Psoas muscle (tissue), 8 donors: ENCODE measurements around the gene RAB11FIP2. TPM values are rescaled to one million over a fixed set of nuclear protein-coding genes. Genes with fewer than 3 reads are reported as not detected.

Source experiments
- ATAC-seq, 4 donors: fragments of 200-7000 bp; cut with Tn5 transposase; one replicate each; pipeline ENCODE4 v1.9.1; 2020; ENCODE audit warnings: moderate library complexity in 3 of 4, mild to moderate bottlenecking in 2 of 4
- DNase-seq, 2 donors: peaks; one replicate each; pipeline ENCODE4 v3.0.0-alpha.2; 2020
- H3K27ac ChIP-seq: fragments of 200-600 bp; one replicate; pipeline ENCODE4 v1.8.0; 2022
- H3K27me3 ChIP-seq, 3 donors: fragments of 200-600 bp in 1 of 3; one replicate each; pipeline versions ENCODE4 v1.6.1 to v1.8.0; 2013 to 2022; ENCODE audit warnings: low read length in 2 of 3, mild to moderate bottlenecking in 2 of 3, moderate library complexity in 1 of 3; ENCODE audit not compliant: insufficient read depth in 3 of 3
- H3K36me3 ChIP-seq, 2 donors: fragments of 200-600 bp in 1 of 2; one replicate each; pipeline versions ENCODE4 v1.6.1 to v1.8.0; 2013 to 2022; ENCODE audit warnings: low read depth in 1 of 2, mild to moderate bottlenecking in 1 of 2, moderate library complexity in 1 of 2; ENCODE audit not compliant: insufficient read depth in 1 of 2
- H3K4me1 ChIP-seq: fragments of 200-600 bp; one replicate; pipeline ENCODE4 v1.8.0; 2022
- H3K4me3 ChIP-seq: fragments of 200-600 bp; one replicate; pipeline ENCODE4 v1.8.0; 2022; ENCODE audit warnings: mild to moderate bottlenecking
- H3K9me3 ChIP-seq: fragments of 200-600 bp; one replicate; pipeline ENCODE4 v1.8.0; 2022
- WGBS, 3 donors: extraction: QIAGEN DNeasy Blood & Tissue Kit; methylation state at CpG; one replicate each; pipeline versions ENCODE4 v1.1.6 to v1.1.7; 2013; 5-methylcytosine and 5-hydroxymethylcytosine counted together
- intact Hi-C, 2 donors: fragments of 100-400 bp; cut with DNase I; formaldehyde crosslinking; loops; one replicate each; pipeline versions ENCODE4 v1.11.0 to v1.14.2; 2022
- polyA plus RNA-seq, 3 donors: library from polyadenylated mRNA; stranded (reverse); fragments of 200-250 nt; gene quantifications; one replicate each; pipeline ENCODE4 v1.2.3, GENCODE V29; 2013
- total RNA-seq, 4 donors: library from RNA; stranded (reverse); fragmentation: NEBNext Ultra II Directional in 2 of 4; extraction: Animal tissue kit (Norgen Biotek cat#: 25700) in 2 of 4; gene quantifications; one replicate each; pipeline versions ENCODE4 v1.2.1 to v1.2.4, GENCODE V29; 2021 to 2023
- TF ChIP-seq, protein P1 (sequence below): fragments of 200-600 bp; IDR thresholded peaks from one replicate; pipeline ENCODE4 v1.8.0; 2022; ENCODE audit warnings: antibody characterized with exemption
- donor health status: healthy with polysubstance abuse.
- donor health status: DM: no; HTN: no; CAD: no; lungs with moderate emphysema.
- donor health status: Bipolar disorder and iron deficiency.
- donor health status: healthy.
- donor health status: DM: yes; HTN: yes; CAD: no.
- donor health status: DM: no; HTN: no; CAD: no.
- donor health status: DM: no; HTN: no; CAD: no.
- donor health status: DM: yes; HTN: yes; CAD: no.

Gene RAB11FIP2
- total and polyA plus RNA-seq, 7 donors: 3.1 to 13.6 (median 10.4) TPM

DNA sequence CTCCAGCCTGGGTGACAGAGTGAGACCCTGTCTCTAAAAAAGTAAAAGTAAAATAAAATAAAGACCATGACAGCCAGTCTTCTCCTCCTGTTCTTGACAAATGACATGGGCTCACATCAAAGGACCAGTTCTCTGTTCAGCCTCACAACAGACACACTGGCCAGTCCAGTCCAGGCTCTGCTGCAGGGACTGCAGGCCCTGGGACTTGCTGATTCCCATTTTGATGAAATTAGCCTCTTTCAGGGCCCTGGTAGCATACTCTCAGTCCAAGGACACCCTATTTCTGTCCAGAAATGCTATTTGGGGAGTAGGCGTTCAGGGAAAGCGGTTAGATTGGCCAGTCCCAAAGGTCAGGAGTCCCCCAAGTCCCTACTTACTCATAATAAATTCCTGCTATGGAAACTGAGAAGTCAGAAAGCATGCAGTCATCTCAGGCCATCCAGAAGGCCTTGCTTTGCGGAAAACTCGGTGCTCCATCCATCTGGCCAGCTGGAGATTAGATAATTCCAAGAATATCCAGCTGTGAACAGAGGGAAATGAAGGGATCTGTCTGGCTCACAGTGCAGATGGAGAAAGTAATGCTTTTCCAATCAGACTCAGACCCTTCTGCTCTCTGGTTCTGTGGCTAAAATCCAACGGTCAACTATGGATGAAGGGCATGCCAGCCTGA, 74.4 kb downstream of the RAB11FIP2 start:
- H3K4me3 ChIP-seq: no peak overlapping the region
- ATAC-seq (peak in 1 of 4 donors; percentile 3), DNase-seq (no peak)
- no peaks in the 10 kb centered on the region for H3K27me3 ChIP-seq
- TF ChIP-seq, protein P1, sequence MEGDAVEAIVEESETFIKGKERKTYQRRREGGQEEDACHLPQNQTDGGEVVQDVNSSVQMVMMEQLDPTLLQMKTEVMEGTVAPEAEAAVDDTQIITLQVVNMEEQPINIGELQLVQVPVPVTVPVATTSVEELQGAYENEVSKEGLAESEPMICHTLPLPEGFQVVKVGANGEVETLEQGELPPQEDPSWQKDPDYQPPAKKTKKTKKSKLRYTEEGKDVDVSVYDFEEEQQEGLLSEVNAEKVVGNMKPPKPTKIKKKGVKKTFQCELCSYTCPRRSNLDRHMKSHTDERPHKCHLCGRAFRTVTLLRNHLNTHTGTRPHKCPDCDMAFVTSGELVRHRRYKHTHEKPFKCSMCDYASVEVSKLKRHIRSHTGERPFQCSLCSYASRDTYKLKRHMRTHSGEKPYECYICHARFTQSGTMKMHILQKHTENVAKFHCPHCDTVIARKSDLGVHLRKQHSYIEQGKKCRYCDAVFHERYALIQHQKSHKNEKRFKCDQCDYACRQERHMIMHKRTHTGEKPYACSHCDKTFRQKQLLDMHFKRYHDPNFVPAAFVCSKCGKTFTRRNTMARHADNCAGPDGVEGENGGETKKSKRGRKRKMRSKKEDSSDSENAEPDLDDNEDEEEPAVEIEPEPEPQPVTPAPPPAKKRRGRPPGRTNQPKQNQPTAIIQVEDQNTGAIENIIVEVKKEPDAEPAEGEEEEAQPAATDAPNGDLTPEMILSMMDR: no peak
- H3K4me1 ChIP-seq: no peaks in the 10 kb centered on the region
- no peaks in the 10 kb centered on the region for H3K36me3 ChIP-seq
- H3K27ac ChIP-seq: no peak overlapping the region
- H3K9me3 ChIP-seq: no peaks in the 10 kb centered on the region
- WGBS, 3 donors: 26 to 35% (median 29%) methylated on average over 5 of the region's 5 CpGs
- intact Hi-C loops: no loop called here

DNA sequence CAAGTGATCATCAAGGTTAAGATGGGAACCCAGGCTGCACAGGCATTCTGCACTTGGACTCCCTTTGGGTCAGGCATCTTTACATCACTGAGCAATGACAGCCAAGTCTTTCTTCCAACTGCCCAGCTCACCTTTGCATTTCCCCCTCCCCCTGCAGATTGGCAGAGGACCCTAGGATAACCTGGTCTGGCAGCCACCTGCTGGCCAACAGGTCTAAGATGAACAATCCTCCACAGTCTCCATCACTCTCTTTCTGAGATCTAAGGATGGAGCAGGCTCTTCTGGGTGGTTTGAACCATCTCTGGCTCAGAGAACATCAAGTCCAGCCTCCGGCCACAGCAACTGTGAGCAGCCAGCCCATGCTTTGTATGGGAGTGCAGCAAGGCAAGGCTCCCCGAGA, 75.8 kb downstream of the RAB11FIP2 start:
- Histone ChIP-seq H3K27me3 (no peaks in the 10 kb centered on the region), H3K27ac (no peak overlapping the region), H3K4me1 (no peaks in the 10 kb centered on the region), H3K9me3 (no peaks in the 10 kb centered on the region), H3K36me3 (no peaks in the 10 kb centered on the region), H3K4me3 (no peak overlapping the region)
- TF ChIP-seq, protein P1: no peak
- 84 to 96% (median 93%) methylated on average over 2 of the region's 2 CpGs for WGBS, 3 donors
- ATAC-seq: no peak
- intact Hi-C loops: no loop called here
- no peak for DNase-seq

DNA sequence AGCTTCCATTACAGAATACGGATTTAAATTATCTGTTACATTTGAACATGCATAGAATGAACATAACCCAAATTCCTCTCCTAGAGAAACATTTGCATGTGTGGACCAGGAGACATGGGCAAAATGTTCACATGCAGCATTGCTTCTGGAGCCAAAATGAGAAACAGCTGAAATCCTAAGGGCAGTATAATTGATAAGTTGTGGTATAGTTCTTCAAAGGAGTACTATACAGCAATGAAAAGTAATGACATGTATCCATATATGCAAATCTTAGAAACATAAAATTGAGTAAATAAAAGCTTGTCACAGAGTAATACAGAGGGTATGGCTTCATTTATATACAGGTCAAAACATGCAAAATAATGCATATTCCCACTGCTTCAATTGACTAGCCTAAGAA, 77.1 kb downstream of the RAB11FIP2 start:
- no peak overlapping the region for H3K4me3 ChIP-seq
- no peak for ATAC-seq

DNA sequence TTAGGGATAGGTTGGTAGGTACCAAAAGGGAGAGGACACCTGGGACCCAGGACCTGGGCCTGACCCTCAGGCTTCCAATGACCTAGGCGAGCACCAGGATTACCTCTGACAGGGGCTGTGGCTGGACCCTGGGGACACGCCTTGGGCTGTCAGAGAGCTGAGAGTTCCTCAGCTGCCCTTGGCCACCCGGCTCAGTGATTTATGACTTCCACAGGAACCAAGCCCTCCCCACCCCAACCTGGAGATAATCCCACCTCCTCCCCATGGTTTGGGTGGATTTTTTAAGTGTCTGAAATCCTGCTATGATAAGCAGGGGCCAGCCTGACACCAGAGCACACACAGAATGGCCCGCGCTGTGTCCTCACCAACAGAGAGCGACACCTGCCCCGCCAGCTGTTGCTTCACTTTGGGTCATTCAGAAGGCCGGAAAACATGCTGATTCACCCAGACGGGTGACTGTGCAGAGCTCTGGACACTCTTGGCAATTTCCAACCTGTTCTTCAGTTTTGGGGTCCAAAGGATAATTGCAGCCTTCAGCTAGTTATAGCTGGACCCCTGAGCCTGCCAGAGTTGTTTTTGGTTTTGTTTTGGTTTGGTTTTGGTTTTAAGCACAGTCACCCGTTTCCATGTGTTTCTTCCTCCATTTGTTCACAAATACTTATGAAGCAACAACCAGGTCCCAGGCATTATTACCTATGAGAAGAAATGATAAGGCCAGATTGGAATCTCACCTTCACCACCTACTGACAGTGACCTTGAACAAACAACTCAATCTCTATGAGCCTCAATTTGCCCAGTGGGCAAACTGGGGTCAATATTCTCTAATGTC, 78.2 kb downstream of the RAB11FIP2 start:
- intact Hi-C loops: no loop called here
- no peak for ATAC-seq
- no peak for DNase-seq
- Histone ChIP-seq H3K27ac (no peak overlapping the region), H3K9me3 (no peaks in the 10 kb centered on the region), H3K27me3 (no peaks in the 10 kb centered on the region), H3K36me3 (no peaks in the 10 kb centered on the region), H3K4me3 (no peak overlapping the region), H3K4me1 (no peaks in the 10 kb centered on the region)
- TF ChIP-seq, protein P1: no peak
- WGBS, 3 donors: 53 to 64% (median 54%) methylated on average over 10 of the region's 10 CpGs

More for the DNA sequence above, 77.1 kb downstream of the RAB11FIP2 start:
- TF ChIP-seq, protein P1: no peak
- WGBS, 3 donors: 97% methylated on average over 1 of the region's 1 CpG
- H3K27ac ChIP-seq: no peak overlapping the region
- intact Hi-C loops: no loop called here
- DNase-seq: no peak
- no peaks in the 10 kb centered on the region for H3K4me1 ChIP-seq
- H3K36me3 ChIP-seq: no peaks in the 10 kb centered on the region
- no peaks in the 10 kb centered on the region for H3K9me3 ChIP-seq
- H3K27me3 ChIP-seq: no peaks in the 10 kb centered on the region
